Uterus (tissue), 4 donors: ENCODE measurements around the gene NBR1. TPM values are rescaled to one million over a fixed set of nuclear protein-coding genes. Genes with fewer than 3 reads are reported as not detected.

Source experiments
- DNase-seq, 2 donors: peaks; one replicate each; pipeline ENCODE4 v3.0.0-alpha.2; 2019 to 2020
- H3K27ac ChIP-seq, 2 donors: fragments of 200-600 bp; sonication (generic); 1 replicate in 1 of 2; 2 replicates in 1 of 2; pipeline ENCODE4 v1.5.1; 2016 to 2018
- H3K27me3 ChIP-seq, 2 donors: fragments of 200-600 bp; sonication (generic); one replicate each; pipeline ENCODE4 v1.5.1; 2018 to 2019; ENCODE audit warnings: control low read depth in 1 of 2
- H3K36me3 ChIP-seq, 2 donors: fragments of 200-600 bp; sonication (generic); one replicate each; pipeline ENCODE4 v1.5.1; 2019; ENCODE audit warnings: control low read depth in 1 of 2
- H3K4me1 ChIP-seq, 2 donors: fragments of 200-600 bp; sonication (generic); one replicate each; pipeline ENCODE4 v1.5.1; 2018 to 2019; ENCODE audit warnings: control low read depth in 1 of 2
- H3K4me3 ChIP-seq, 2 donors: fragments of 200-600 bp; sonication (generic); 1 replicate in 1 of 2; 2 replicates in 1 of 2; pipeline ENCODE4 v1.5.1; 2018 to 2019; ENCODE audit warnings: mild to moderate bottlenecking in 1 of 2
- H3K9me3 ChIP-seq, 2 donors: fragments of 200-600 bp; sonication (generic); one replicate each; pipeline ENCODE4 v1.5.1; 2019; ENCODE audit warnings: control low read depth in 1 of 2
- POLR2A ChIP-seq, 2 donors: fragments of 450-650 bp; IDR thresholded peaks; one replicate each; pipeline ENCODE4 v1.6.1; 2016; ENCODE audit warnings: antibody characterized with exemption in 2 of 2, mild to moderate bottlenecking in 1 of 2, moderate library complexity in 1 of 2
- intact Hi-C: fragments of 100-400 bp; cut with DNase I; formaldehyde crosslinking; loops from one replicate; pipeline ENCODE4 v1.15.1; 2023; ENCODE audit warnings: low total_unique reads
- total RNA-seq, 4 donors: library from RNA; depleted of rRNA in 3 of 4; stranded (reverse); fragments of >200 nt in 3 of 4; gene quantifications; one replicate each; pipeline versions ENCODE4 v1.1.0 to v1.2.4, GENCODE V29; 2014 to 2023
- TF ChIP-seq, protein P1 (sequence below), 4 experiments: fragments of 200-600 bp in 2 of 4; fragments of 450-650 bp in 2 of 4; sonication (generic) in 2 of 4; IDR thresholded peaks; one replicate each; pipeline ENCODE4 v1.5.1; 2016 to 2019; ENCODE audit warnings: antibody characterized with exemption in 4 of 4, mild to moderate bottlenecking in 2 of 4, moderate library complexity in 1 of 4
- donor health status: DM: yes; HTN: yes; CAD: no.

The NBR1 gene, protein sequence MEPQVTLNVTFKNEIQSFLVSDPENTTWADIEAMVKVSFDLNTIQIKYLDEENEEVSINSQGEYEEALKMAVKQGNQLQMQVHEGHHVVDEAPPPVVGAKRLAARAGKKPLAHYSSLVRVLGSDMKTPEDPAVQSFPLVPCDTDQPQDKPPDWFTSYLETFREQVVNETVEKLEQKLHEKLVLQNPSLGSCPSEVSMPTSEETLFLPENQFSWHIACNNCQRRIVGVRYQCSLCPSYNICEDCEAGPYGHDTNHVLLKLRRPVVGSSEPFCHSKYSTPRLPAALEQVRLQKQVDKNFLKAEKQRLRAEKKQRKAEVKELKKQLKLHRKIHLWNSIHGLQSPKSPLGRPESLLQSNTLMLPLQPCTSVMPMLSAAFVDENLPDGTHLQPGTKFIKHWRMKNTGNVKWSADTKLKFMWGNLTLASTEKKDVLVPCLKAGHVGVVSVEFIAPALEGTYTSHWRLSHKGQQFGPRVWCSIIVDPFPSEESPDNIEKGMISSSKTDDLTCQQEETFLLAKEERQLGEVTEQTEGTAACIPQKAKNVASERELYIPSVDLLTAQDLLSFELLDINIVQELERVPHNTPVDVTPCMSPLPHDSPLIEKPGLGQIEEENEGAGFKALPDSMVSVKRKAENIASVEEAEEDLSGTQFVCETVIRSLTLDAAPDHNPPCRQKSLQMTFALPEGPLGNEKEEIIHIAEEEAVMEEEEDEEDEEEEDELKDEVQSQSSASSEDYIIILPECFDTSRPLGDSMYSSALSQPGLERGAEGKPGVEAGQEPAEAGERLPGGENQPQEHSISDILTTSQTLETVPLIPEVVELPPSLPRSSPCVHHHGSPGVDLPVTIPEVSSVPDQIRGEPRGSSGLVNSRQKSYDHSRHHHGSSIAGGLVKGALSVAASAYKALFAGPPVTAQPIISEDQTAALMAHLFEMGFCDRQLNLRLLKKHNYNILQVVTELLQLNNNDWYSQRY
- total RNA-seq: 100 to 1,000 TPM in 1 of 4 donors, 10 to 100 TPM in 3; 30.0 to 126 (median 67.2) TPM

GRCh38 chr17:43170766-43171585 is at the start of gene NBR1:
TSS of gene NBR1 (plus strand) at chr17:43171214. CDS start at chr17:43175800, 4,586 bp downstream.
- H3K27me3 ChIP-seq: no peaks in the 10 kb centered on the region
- peak within 1 kb of the TSS; percentile 97 to 99 for H3K27ac ChIP-seq
- peak; percentile 79 to 87 for TF ChIP-seq POLR2A (IDR thresholded peaks at IDR 0.05)
- TF ChIP-seq, protein P1, sequence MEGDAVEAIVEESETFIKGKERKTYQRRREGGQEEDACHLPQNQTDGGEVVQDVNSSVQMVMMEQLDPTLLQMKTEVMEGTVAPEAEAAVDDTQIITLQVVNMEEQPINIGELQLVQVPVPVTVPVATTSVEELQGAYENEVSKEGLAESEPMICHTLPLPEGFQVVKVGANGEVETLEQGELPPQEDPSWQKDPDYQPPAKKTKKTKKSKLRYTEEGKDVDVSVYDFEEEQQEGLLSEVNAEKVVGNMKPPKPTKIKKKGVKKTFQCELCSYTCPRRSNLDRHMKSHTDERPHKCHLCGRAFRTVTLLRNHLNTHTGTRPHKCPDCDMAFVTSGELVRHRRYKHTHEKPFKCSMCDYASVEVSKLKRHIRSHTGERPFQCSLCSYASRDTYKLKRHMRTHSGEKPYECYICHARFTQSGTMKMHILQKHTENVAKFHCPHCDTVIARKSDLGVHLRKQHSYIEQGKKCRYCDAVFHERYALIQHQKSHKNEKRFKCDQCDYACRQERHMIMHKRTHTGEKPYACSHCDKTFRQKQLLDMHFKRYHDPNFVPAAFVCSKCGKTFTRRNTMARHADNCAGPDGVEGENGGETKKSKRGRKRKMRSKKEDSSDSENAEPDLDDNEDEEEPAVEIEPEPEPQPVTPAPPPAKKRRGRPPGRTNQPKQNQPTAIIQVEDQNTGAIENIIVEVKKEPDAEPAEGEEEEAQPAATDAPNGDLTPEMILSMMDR (IDR thresholded peaks at IDR 0.05): peak in 2 of 4 experiments; percentile 22 to 40
- intact Hi-C loops: no loop called here
- peaks cover 20 to 26% of the 10 kb centered on the region in 2 donors for H3K4me1 ChIP-seq
- H3K4me3 ChIP-seq: peak within 1 kb of the TSS; percentile 74 to 85
- H3K9me3 ChIP-seq: no peaks in the 10 kb centered on the region
- no peaks in the 10 kb centered on the region for H3K36me3 ChIP-seq
- peak; percentile 97 for DNase-seq

GRCh38 chr17:43125133-43125966 is 45.7 kb upstream of the NBR1 start, which contains the start of gene BRCA1:
TSS of gene BRCA1 (minus strand) at chr17:43125364. CDS start at chr17:43124096, 1,268 bp downstream.
- Histone ChIP-seq H3K4me1 (peaks cover 0 to 6% of the 10 kb centered on the region in 2 donors), H3K27ac (peak within 1 kb of the TSS; percentile 71 to 83), H3K4me3 (peak within 1 kb of the TSS; percentile 57 to 61), H3K27me3 (no peaks in the 10 kb centered on the region), H3K9me3 (no peaks in the 10 kb centered on the region), H3K36me3 (no peaks in the 10 kb centered on the region)
- intact Hi-C loops: no loop called here
- peak; percentile 90 to 95 for DNase-seq
- no peak for TF ChIP-seq POLR2A (IDR thresholded peaks at IDR 0.05)
- TF ChIP-seq, protein P1 (IDR thresholded peaks at IDR 0.05): peak in 2 of 4 experiments; percentile 2 to 13

- Histone ChIP-seq H3K27ac (peak overlapping the region; percentile 71 to 83), H3K9me3 (no peaks in the 10 kb centered on the region), H3K4me1 (peaks cover 0 to 6% of the 10 kb centered on the region in 2 donors), H3K27me3 (no peaks in the 10 kb centered on the region), H3K4me3 (peak overlapping the region; percentile 57 to 61), H3K36me3 (no peaks in the 10 kb centered on the region)
- intact Hi-C loops: no loop called here
- TF ChIP-seq, protein P1 (IDR thresholded peaks at IDR 0.05): no peak
- TF ChIP-seq POLR2A (IDR thresholded peaks at IDR 0.05): no peak
- DNase-seq: peak in 1 of 2 donors; percentile 18
Observed at GRCh38 chr17:43125967-43126910, 44.8 kb upstream of the NBR1 start.
